ENCODE results near the gene ATP6V1G3.
"Not testable (repeated sequence)": the region's sequence is repeated elsewhere in the genome, so short reads cannot be mapped to it uniquely, and the experiment has no call there.

The ATP6V1G3 gene

GRCh38 chr1:198496216-198497143 lies 44.0 kb downstream of the ATP6V1G3 start:
- DNase-seq, result no peak

- no peak for DNase-seq
These were observed 44.8 kb downstream of the ATP6V1G3 start for GRCh38 chr1:198495631-198496030.

- DNase-seq, result no peak
These were observed 45.8 kb downstream of the ATP6V1G3 start for GRCh38 chr1:198494658-198495103.

DNA sequence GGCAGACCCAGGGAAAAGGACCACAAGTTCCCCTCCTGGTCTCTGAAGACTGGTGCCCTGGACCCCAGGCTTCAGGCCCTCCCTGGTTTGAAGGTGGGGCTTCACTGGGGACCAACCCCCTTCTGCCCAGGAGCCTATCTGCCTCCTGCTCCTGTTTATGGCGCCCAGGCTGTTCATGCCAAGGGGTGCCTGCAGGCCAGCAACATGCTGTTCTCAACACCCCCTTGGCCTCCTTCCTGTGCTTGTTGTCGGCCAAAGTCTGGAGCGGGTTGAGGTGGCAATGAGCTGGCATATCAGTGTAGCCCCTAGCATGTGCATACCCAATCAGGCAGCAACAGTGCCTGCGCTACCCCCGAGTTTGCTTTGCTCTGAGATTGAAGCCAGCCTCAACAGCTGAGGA lies 46.3 kb downstream of the ATP6V1G3 start:
- DNase-seq, result no peak

- no peak for DNase-seq
These were observed 47.2 kb downstream of the ATP6V1G3 start for GRCh38 chr1:198493329-198493728.

DNA sequence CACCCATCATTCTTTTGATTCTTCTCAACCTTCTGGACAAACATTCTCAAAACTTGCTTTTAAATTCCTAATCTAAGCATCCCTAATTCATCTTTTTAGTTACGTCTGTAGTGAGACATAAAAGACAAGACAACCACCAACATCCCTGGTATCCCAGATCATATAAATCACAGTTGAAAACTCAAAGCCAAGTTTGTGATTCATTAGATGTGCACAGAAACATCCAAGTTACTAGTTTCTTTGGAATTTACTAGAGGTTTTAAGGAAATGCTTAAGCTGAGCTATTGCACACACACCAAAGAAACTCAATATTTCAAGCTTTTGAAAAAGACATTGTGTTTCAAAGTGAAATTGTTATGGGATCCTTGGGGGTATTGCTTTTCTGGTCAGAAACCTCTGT lies 47.6 kb downstream of the ATP6V1G3 start:
- no peak for DNase-seq

GRCh38 chr1:198491596-198491995 lies 48.9 kb downstream of the ATP6V1G3 start:
- DNase-seq, result no peak

DNA sequence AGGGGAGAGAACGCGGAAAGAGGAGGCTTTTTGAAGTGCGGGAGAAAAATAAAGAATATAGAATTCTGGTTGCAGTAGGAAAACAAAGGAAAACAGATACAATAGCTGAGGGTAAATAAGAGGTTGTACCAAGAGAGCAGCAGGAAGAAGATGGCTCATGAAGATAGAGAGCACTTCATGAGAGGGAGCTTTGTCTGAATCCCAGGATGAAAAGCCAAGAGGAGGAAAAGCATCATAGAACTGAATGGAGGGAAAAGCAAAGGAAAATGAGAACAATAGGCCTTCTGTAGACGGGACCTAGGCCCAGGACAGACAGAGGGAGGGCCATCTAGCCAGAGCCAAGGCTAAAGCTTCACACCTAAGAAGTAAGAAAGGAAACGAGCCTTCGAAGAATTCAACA lies 49.5 kb downstream of the ATP6V1G3 start:
- no peak for DNase-seq

GRCh38 chr1:198490224-198490623 lies 50.3 kb downstream of the ATP6V1G3 start:
- no peak for DNase-seq

GRCh38 chr1:198486903-198487302 lies 53.6 kb downstream of the ATP6V1G3 start:
- no peak for DNase-seq

GRCh38 chr1:198483645-198484044 lies 56.8 kb downstream of the ATP6V1G3 start:
- DNase-seq, result no peak

DNA sequence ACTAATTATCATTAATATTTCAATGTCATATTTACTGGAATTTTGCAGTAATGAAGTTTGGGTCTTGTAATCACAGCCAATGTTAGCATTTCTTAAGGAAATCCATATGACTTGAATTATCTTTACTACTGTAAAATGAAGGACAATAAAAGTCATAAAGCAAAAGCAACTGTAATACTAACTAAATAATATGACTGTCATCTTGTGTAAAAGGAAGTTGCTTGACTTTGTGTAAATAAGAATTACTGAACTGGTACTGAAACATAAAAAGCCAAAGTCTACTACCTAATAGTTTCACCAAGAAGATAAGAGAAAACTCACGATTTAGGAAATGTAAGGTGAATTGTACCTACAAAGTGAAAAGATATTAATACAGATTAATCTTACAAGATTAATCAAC lies 57.5 kb downstream of the ATP6V1G3 start:
- DNase-seq, result no peak

- DNase-seq, result no peak
These were observed 58.8 kb downstream of the ATP6V1G3 start for GRCh38 chr1:198481661-198482060.

DNA sequence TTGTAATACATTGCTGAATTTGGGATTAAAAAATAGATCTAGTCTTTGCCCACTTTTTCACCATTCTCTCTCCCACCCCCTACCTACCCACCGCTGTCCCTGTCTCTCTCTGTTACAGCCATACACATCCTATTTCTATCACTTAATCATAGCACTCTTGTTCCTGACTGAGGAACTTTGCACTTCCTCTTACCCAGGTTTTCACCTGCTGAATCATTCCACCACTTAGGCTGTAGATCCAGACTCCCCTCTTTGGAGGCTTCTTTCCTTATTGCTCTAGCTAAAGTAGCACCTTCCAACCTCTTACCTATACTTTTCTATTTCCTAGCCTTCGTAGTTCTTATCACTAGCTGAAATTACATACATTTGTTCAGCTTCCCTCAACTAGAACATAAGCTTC lies 59.6 kb downstream of the ATP6V1G3 start:
- no peak for DNase-seq

- not testable (repeated sequence) for DNase-seq
These were observed 63.1 kb downstream of the ATP6V1G3 start for GRCh38 chr1:198477354-198477753.

Data from CD4-positive, alpha-beta T cell treated with Interleukin-12 subunit alpha and Interleukin-12 subunit beta, for 1 hour (primary cell).